COLO668 (cell line): ENCODE results near the gene FYN.
"Not testable (repeated sequence)": the region's sequence is repeated elsewhere in the genome, so short reads cannot be mapped to it uniquely, and the experiment has no call there.

Source experiments
- DNase-seq: peaks from one replicate; lab custom pipeline; 2025; ENCODE audit not compliant: unreplicated experiment; lab: John Stamatoyannopoulos, UW

FYN gene

GRCh38 chr6:111642463-111643158, 230.6 kb downstream of the FYN start:
- peak; percentile 21 for DNase-seq

- no peak for DNase-seq
Measured at GRCh38 chr6:111639266-111639665, 234.0 kb downstream of the FYN start.

- DNase-seq, result not testable (repeated sequence)
Measured at GRCh38 chr6:111634981-111635380, 238.3 kb downstream of the FYN start.

GRCh38 chr6:111633822-111634221, 239.4 kb downstream of the FYN start:
- DNase-seq, result no peak

GRCh38 chr6:111632468-111633247, 240.6 kb downstream of the FYN start:
- DNase-seq, result no peak

- no peak for DNase-seq
Measured at GRCh38 chr6:111631903-111632460, 241.3 kb downstream of the FYN start.

GRCh38 chr6:111631018-111631417, 242.2 kb downstream of the FYN start:
- DNase-seq, result no peak

GRCh38 chr6:111628142-111628850, 245.0 kb downstream of the FYN start:
- no peak for DNase-seq

GRCh38 chr6:111626441-111626840, 246.8 kb downstream of the FYN start:
- DNase-seq, result no peak

- DNase-seq, result no peak
Measured at GRCh38 chr6:111625461-111626391, 247.5 kb downstream of the FYN start.

- no peak for DNase-seq
Measured at GRCh38 chr6:111625099-111625416, 248.2 kb downstream of the FYN start.

- no peak for DNase-seq
Measured at GRCh38 chr6:111624401-111625098, 248.7 kb downstream of the FYN start.

GRCh38 chr6:111623046-111623718, 250.1 kb downstream of the FYN start:
- no peak for DNase-seq

GRCh38 chr6:111620169-111620568, 253.1 kb downstream of the FYN start:
- no peak for DNase-seq

- no peak for DNase-seq
Measured at GRCh38 chr6:111618407-111618806, 254.8 kb downstream of the FYN start.

GRCh38 chr6:111617149-111617548, 256.1 kb downstream of the FYN start:
- no peak for DNase-seq

- no peak for DNase-seq
Measured at GRCh38 chr6:111615916-111616612, 257.2 kb downstream of the FYN start.

GRCh38 chr6:111614833-111615582, 258.2 kb downstream of the FYN start:
- no peak for DNase-seq
